ENCODE results near the gene CIAO1.
A peak's percentile ranks its signal among the peaks of the same experiment; 100 is the strongest.
"Not testable (repeated sequence)": the region's sequence is repeated elsewhere in the genome, so short reads cannot be mapped to it uniquely, and the experiment has no call there.

CIAO1 gene

GRCh38 chr2:96276787-96277499, 10.9 kb downstream of the CIAO1 start:
- DNase-seq = no peak
- Mint-ChIP-seq H3K36me3 (ENCODE audit: low read depth) (peaks cover 93% of the 10 kb centered on the region), H3K4me1 (ENCODE audit: low read depth) (peaks cover 6% of the 10 kb centered on the region), H3K27ac (peak overlapping the region; percentile 8), H3K27me3 (no peaks in the 10 kb centered on the region), H3K9me3 (no peaks in the 10 kb centered on the region), H3K4me3 (no peak overlapping the region)

- Mint-ChIP-seq H3K27me3 (no peaks in the 10 kb centered on the region), H3K4me3 (no peak overlapping the region), H3K4me1 (ENCODE audit: low read depth) (peaks cover 3% of the 10 kb centered on the region), H3K36me3 (ENCODE audit: low read depth) (peaks cover 100% of the 10 kb centered on the region), H3K9me3 (no peaks in the 10 kb centered on the region), H3K27ac (peak overlapping the region; percentile 83)
- no peak for DNase-seq
Observed at GRCh38 chr2:96287273-96287856, 21.3 kb downstream of the CIAO1 start.

- DNase-seq = no peak
- H3K27me3 Mint-ChIP-seq = no peaks in the 10 kb centered on the region
- H3K4me1 Mint-ChIP-seq (ENCODE audit: low read depth) = peaks cover 3% of the 10 kb centered on the region
- peak overlapping the region; percentile 44 for H3K27ac Mint-ChIP-seq
- peaks cover 100% of the 10 kb centered on the region for H3K36me3 Mint-ChIP-seq (ENCODE audit: low read depth)
- H3K9me3 Mint-ChIP-seq = no peaks in the 10 kb centered on the region
- no peak overlapping the region for H3K4me3 Mint-ChIP-seq
Observed at GRCh38 chr2:96291751-96292150, 25.7 kb downstream of the CIAO1 start.

- not testable (repeated sequence) for H3K27me3 Mint-ChIP-seq; H3K4me3 Mint-ChIP-seq; H3K4me1 Mint-ChIP-seq (ENCODE audit: low read depth); DNase-seq; H3K9me3 Mint-ChIP-seq
- Mint-ChIP-seq H3K27ac (peak overlapping the region; percentile 37), H3K36me3 (ENCODE audit: low read depth) (peaks cover 100% of the 10 kb centered on the region)
Observed at GRCh38 chr2:96294271-96294670, 28.2 kb downstream of the CIAO1 start.

- Mint-ChIP-seq H3K36me3 (ENCODE audit: low read depth) (peaks cover 100% of the 10 kb centered on the region), H3K27me3 (no peaks in the 10 kb centered on the region), H3K4me3 (no peak overlapping the region), H3K4me1 (ENCODE audit: low read depth) (peaks cover 12% of the 10 kb centered on the region), H3K9me3 (no peaks in the 10 kb centered on the region), H3K27ac (no peak overlapping the region)
- DNase-seq = no peak
Observed at GRCh38 chr2:96296925-96297324, 30.9 kb downstream of the CIAO1 start.

GRCh38 chr2:96301865-96302264, 35.8 kb downstream of the CIAO1 start:
- no peak for DNase-seq
- no peaks in the 10 kb centered on the region for H3K27me3 Mint-ChIP-seq
- H3K4me3 Mint-ChIP-seq = no peak overlapping the region
- peak overlapping the region; percentile 73 for H3K27ac Mint-ChIP-seq
- peaks cover 95% of the 10 kb centered on the region for H3K36me3 Mint-ChIP-seq (ENCODE audit: low read depth)
- H3K9me3 Mint-ChIP-seq = no peaks in the 10 kb centered on the region
- peaks cover 52% of the 10 kb centered on the region for H3K4me1 Mint-ChIP-seq (ENCODE audit: low read depth)

- Mint-ChIP-seq H3K36me3 (ENCODE audit: low read depth) (peaks cover 67% of the 10 kb centered on the region), H3K27ac (peak overlapping the region; percentile 100)
Observed at GRCh38 chr2:96304606-96305005, 38.6 kb downstream of the CIAO1 start.

GRCh38 chr2:96305091-96305978, 39.3 kb downstream of the CIAO1 start, which contains the start of gene SNRNP200:
Gene SNRNP200, minus strand, starts transcription at chr2:96305546. Its CDS starts 109 bp downstream, at chr2:96305437.
- Mint-ChIP-seq H3K9me3 (no peaks in the 10 kb centered on the region), H3K36me3 (ENCODE audit: low read depth) (peaks cover 60% of the 10 kb centered on the region)

More at GRCh38 chr2:96304606-96305005, 38.6 kb downstream of the CIAO1 start:
- DNase-seq = no peak
- Mint-ChIP-seq H3K4me3 (peak overlapping the region; percentile 100), H3K4me1 (ENCODE audit: low read depth) (peaks cover 52% of the 10 kb centered on the region), H3K27me3 (no peaks in the 10 kb centered on the region), H3K9me3 (no peaks in the 10 kb centered on the region)

GRCh38 chr2:96305979-96306308, 39.9 kb downstream of the CIAO1 start:
- Mint-ChIP-seq H3K4me3 (peak overlapping the region; percentile 100), H3K27ac (peak overlapping the region; percentile 100), H3K9me3 (no peaks in the 10 kb centered on the region), H3K4me1 (ENCODE audit: low read depth) (peaks cover 50% of the 10 kb centered on the region), H3K36me3 (ENCODE audit: low read depth) (peaks cover 54% of the 10 kb centered on the region), H3K27me3 (no peaks in the 10 kb centered on the region)
- no peak for DNase-seq

More at GRCh38 chr2:96305091-96305978, 39.3 kb downstream of the CIAO1 start, which contains the start of gene SNRNP200:
- Mint-ChIP-seq H3K27ac (peak within 1 kb of the TSS; percentile 100), H3K27me3 (no peaks in the 10 kb centered on the region), H3K4me3 (peak within 1 kb of the TSS; percentile 100), H3K4me1 (ENCODE audit: low read depth) (peaks cover 52% of the 10 kb centered on the region)
- DNase-seq = peak; percentile 94

- peak overlapping the region; percentile 100 for H3K27ac Mint-ChIP-seq
- H3K27me3 Mint-ChIP-seq = no peaks in the 10 kb centered on the region
- peaks cover 46% of the 10 kb centered on the region for H3K4me1 Mint-ChIP-seq (ENCODE audit: low read depth)
- no peaks in the 10 kb centered on the region for H3K9me3 Mint-ChIP-seq
- DNase-seq = no peak
- H3K36me3 Mint-ChIP-seq (ENCODE audit: low read depth) = peaks cover 50% of the 10 kb centered on the region
- H3K4me3 Mint-ChIP-seq = peak overlapping the region; percentile 100
Observed at GRCh38 chr2:96306370-96306769, 40.3 kb downstream of the CIAO1 start.

- H3K36me3 Mint-ChIP-seq (ENCODE audit: low read depth) = peaks cover 31% of the 10 kb centered on the region
- H3K27ac Mint-ChIP-seq = no peak overlapping the region
- no peak overlapping the region for H3K4me3 Mint-ChIP-seq
- H3K27me3 Mint-ChIP-seq = no peaks in the 10 kb centered on the region
- DNase-seq = no peak
- peaks cover 32% of the 10 kb centered on the region for H3K4me1 Mint-ChIP-seq (ENCODE audit: low read depth)
- H3K9me3 Mint-ChIP-seq = no peaks in the 10 kb centered on the region
Observed at GRCh38 chr2:96308248-96308647, 42.2 kb downstream of the CIAO1 start.

GRCh38 chr2:96315005-96315399, 49.0 kb downstream of the CIAO1 start:
- H3K36me3 Mint-ChIP-seq (ENCODE audit: low read depth) = peaks cover 3% of the 10 kb centered on the region
- peaks cover 37% of the 10 kb centered on the region for H3K4me1 Mint-ChIP-seq (ENCODE audit: low read depth)
- H3K27me3 Mint-ChIP-seq = no peaks in the 10 kb centered on the region
- H3K4me3 Mint-ChIP-seq = no peak overlapping the region
- peak overlapping the region; percentile 91 for H3K27ac Mint-ChIP-seq
- H3K9me3 Mint-ChIP-seq = no peaks in the 10 kb centered on the region
- DNase-seq = no peak

- no peaks in the 10 kb centered on the region for H3K27me3 Mint-ChIP-seq
- H3K4me3 Mint-ChIP-seq = peak overlapping the region; percentile 55
- peak overlapping the region; percentile 91 for H3K27ac Mint-ChIP-seq
- peaks cover 42% of the 10 kb centered on the region for H3K4me1 Mint-ChIP-seq (ENCODE audit: low read depth)
- DNase-seq = peak; percentile 46
- peaks cover 3% of the 10 kb centered on the region for H3K36me3 Mint-ChIP-seq (ENCODE audit: low read depth)
- no peaks in the 10 kb centered on the region for H3K9me3 Mint-ChIP-seq
Observed at GRCh38 chr2:96315400-96316071, 49.5 kb downstream of the CIAO1 start.

GRCh38 chr2:96316999-96317398, 51.0 kb downstream of the CIAO1 start:
- Mint-ChIP-seq H3K9me3 (no peaks in the 10 kb centered on the region), H3K36me3 (ENCODE audit: low read depth) (peaks cover 7% of the 10 kb centered on the region), H3K27ac (peak overlapping the region; percentile 44), H3K4me3 (no peak overlapping the region), H3K4me1 (ENCODE audit: low read depth) (peaks cover 50% of the 10 kb centered on the region), H3K27me3 (no peaks in the 10 kb centered on the region)
- DNase-seq = no peak
